ENCODE measurements around the gene SLC22A7.

The SLC22A7 gene

GRCh38 chr6:43267619-43268354, 30.3 kb upstream of the SLC22A7 start:
- no peak for DNase-seq

- no peak for DNase-seq
Measured at GRCh38 chr6:43268355-43268700, 29.7 kb upstream of the SLC22A7 start.

GRCh38 chr6:43268782-43269272, 29.2 kb upstream of the SLC22A7 start:
- DNase-seq, result no peak

GRCh38 chr6:43269273-43270007, 28.6 kb upstream of the SLC22A7 start:
- DNase-seq, result no peak

DNA sequence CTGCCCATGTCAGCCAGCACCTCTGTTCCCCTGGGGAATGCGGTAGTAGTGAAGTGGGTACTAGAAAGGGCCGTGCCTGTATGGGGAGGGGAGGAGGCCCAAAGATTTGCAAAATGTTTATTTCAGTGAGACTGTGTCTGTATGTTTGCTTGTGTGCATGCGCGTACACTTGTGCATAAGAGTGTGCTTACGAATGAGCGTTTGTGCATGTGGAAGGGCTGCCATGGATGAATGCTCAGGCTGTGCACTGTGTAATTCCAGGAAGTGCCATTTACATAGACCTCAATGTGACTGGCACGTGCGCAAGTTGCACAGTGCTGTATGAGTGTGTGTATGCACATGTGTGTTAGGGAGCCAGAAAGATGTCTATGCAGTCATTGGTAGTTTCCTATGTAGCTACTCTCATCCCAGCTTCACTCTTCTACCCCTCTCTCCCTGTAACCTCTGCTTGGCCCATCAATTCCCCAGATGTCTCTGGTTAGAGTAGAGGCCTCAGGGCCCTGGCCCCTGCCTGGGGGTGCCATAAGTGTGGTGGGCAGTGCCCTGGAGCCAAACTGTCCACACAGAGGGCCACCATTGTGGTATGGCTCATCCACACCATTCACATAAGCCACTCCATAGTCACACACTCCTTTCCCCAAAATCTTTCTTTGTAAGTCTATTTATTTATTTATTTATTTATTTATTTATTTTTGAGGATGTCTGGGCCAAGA, 26.8 kb upstream of the SLC22A7 start:
- no peak for DNase-seq

DNA sequence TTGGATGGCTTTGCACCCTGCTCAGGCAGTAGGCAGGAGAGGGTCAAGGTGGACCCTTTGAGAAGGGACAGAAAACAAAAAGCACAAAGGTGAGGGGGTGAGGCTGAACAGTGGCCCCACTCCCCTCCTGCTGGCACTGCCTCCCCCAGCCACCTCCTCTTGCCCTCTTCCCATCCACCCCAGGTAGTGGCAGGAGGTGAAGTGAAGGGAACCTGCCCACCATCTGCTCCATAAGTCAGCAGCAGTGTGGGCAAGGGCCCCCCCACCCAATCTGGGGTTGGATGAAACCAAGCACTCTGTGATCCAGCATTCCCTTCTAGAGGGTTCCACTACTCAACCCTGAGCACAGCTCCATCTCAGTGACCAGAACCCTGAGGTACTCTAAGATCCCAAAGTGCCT, 26.1 kb upstream of the SLC22A7 start:
- DNase-seq, result no peak

DNA sequence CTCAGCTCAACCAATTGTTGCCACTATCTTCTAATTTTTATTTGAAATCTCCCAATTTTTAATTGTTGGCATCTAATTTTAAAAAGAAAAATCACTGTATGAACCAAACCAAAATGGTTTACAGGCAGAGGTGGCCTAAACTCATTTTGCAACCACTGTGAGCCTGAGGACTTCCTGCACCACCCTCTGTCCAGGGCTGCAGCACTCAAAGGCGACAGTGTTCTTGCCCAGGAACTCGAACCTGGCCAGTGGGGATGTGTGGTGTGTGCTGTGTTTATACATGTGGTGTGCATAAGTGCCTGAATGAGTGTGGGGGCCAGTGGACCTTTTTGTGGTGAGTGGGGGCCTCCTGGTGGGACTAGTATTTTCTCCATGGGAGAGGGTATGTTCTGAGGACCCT, 24.4 kb upstream of the SLC22A7 start:
- DNase-seq, result no peak

DNA sequence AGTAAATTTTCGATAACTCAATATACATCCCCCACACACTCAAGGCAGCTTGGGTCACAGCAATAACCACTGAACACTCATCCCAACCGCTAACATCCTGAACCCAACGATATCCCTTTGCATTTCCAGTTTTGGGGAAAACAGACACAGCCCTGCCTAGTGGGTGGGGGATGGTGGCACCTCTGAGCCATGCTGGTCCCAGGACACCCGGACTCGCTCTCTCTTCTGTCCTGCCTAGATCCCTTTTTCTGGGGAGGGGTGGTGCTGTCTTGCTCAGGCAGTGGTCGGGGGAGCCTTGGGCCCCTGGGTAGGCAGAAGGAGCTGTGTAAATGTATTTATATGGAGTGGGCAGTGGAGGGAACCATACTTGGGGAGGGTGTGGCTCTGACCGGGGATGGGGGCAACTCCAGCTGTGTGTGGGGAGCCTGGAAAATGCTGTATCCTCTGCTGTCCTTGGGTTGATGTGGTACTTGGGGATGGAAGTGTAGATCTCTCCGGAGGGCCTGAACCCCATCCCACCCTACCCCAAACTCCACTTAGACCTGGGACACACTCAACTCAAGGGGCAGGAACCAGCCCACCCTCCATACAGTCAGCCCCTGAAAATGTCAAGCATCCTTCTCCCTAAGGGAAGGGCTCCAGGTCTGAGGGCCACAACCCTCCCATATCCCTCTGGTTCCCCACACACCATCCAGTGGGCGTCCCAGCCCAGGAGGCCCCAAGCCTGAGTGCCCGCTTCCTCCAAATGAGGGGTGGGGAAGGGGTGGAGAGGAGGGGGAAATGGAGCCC, 23.7 kb upstream of the SLC22A7 start:
- no peak for DNase-seq

DNA sequence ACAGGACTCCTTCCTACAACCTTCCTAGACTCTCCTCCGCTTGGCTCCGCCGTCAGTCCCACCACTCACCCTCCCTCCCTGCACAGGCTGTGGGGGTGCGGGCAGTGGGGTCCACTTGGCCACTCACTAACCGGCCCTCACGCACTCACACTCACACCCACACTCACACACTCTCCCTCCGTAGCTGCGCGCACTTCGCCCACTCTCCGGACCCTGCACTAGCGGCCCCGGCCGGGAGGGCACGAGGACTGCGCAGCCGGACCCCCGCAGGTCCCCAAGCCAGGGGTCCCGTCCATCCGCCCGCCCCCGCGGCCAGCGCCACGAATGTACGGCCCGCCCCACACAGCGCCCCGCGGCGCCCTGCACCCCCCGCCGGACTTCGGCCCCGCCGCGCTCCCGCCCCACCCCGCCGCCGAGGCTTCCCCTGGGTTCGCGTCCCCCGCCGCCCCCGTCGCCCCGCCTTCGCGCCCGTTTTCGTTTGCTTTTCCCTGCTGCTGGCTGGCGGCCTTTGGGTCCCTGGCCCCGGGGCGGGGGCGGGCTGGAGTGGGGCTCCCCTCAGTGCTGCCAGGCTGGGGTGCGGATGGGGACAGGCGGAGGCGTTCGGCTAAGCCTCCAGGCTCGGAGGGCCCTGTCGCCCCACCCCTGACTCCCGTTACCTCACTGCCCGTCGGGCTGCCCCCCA, 23.0 kb upstream of the SLC22A7 start:
- no peak for DNase-seq

DNA sequence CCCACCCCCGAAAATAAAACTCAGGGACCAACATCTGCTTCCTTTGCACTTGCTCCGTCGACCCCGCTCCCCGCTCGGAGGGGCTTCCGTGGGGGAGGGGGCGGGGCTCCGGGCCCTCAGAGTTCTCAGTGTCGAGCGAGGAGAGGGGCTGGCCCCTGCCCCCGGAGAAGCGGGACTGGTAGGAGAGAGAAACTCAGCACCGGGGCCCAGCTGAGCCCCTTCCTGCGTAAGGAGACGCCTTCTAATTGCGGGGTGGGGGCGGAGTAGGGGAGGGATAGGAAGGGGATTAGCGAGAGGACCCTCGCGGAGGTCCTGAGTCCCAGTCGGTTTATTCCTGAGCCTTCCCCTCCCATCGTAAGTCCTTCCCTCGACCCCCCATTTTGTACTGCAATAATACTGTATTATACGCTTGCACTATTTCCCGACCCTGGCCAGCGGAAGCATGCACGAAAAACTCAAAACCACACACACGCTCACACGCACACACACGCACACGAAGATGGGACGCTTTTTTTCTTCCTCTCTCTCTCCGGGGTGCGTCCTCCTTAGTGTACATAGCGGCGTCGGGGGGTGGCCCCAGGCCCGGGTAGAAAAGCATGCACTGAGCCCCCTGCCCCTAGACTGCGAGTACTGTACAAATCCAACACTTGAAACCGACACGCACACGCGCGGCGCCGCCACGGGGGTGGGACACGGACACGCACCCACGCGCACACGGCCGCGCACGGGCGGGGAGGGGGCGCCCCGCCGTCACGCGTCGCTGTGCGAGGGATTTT, 22.1 kb upstream of the SLC22A7 start:
- DNase-seq, result no peak

GRCh38 chr6:43276577-43277305, 21.3 kb upstream of the SLC22A7 start:
- no peak for DNase-seq

DNA sequence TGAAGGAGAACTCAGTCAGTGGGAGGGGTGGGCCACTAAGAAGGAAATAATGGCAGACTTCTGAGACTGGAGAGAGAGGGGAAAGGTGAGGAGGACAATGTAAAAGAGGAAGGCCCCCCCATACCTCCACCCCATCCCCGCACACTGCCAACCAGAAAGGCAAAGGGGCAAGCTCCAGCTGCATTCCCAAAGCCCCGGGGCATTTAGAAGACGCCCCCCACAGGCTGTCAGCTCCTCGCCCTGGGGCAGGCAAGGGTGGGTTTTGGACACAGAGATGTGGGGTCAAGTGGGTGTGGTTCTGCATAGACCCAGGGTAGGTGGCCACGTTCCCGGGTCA, 20.8 kb upstream of the SLC22A7 start:
- no peak for DNase-seq

DNA sequence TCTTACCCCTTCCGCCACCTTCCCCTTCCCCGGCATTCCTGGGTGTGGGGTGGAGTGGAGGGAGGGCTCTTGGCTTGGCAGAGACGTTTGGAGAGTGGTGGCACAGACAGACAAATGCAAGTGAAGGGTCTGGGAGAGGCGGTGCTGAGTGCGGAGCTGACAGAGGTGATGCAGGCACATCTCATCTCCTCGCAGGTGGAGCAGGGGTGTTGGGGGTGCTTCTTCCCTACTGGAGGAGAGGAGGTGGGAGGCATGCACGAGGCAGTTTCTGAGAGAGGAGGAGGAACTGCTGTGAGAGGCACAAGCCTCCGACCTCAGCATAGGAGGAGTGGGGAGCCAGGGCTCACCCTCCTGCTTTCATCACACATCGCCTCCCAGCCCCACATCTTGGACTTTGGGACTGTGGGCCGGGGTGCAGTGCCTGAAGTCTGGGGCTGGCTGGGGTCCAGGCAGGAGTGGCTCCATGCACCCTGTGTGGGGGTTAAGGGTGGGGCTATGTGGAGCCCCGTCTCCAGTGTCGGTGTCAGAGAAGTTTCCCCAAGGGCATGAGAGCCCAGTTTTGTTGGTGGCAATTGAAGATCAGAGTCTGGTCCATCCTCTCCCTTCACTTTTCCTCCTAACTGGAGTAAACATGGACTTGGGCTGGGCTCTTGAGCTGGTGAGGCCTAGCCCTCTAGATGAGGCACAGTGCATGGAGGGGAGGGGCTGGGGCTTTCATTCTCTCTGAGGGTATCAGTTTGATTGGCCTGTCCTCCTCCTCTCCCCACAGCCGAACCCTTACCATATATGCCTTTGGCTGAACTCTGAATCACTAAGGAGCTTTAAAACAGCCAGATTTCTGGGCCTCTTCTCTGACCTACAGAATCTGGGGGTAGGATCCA, 20.2 kb upstream of the SLC22A7 start:
- no peak for DNase-seq

DNA sequence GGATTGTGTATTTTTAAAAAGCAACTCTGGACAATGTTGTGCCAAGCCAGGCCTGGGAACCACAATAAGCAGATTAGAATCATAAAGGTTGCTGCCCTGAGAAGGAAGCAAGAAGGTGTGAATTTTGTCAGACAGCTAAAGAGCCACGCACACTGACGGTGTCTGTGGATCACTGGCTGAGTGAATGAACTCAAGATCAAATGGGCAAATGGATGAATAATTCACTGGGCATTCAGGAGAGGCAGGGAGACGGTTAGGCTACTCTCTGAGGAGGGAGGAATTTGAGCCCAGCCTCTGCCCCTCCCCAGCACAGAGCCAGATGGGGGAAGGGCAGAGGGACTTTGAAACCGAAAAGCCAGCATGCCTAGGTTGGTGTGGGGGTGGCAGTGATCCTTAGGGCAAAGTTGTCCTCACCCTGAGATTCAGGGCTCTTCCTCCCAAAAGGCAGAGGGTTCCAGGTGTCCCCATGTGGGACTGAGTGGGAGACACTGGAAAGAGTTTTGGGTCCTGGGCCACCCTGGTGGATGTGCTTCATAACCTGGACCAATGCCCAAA, 19.5 kb upstream of the SLC22A7 start:
- DNase-seq, result no peak

- no peak for DNase-seq
Measured at GRCh38 chr6:43280234-43280633, 17.8 kb upstream of the SLC22A7 start.

DNA sequence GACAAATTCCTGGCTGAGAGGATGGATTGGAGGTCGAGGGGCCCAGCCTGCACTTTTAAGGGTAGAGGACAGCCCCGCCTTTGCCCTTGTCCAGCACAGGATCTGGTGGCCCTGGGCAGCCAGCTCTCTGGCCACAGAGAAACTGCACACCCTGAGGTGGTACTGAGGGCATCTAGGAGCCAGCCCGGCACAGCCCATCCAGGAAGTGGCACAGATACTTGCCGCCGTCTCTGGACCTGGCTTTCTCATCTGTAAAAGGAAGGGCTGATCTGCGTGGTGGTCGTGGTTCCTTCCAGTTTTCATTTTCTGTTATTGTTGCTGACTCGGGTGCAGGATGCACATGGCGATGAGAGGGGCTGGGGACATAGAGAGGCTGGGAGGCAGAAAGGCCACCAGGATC, 16.0 kb upstream of the SLC22A7 start:
- DNase-seq, result no peak

GRCh38 chr6:43282636-43283513, 15.2 kb upstream of the SLC22A7 start:
- no peak for DNase-seq

GRCh38 chr6:43283514-43283901, 14.6 kb upstream of the SLC22A7 start:
- no peak for DNase-seq

DNA sequence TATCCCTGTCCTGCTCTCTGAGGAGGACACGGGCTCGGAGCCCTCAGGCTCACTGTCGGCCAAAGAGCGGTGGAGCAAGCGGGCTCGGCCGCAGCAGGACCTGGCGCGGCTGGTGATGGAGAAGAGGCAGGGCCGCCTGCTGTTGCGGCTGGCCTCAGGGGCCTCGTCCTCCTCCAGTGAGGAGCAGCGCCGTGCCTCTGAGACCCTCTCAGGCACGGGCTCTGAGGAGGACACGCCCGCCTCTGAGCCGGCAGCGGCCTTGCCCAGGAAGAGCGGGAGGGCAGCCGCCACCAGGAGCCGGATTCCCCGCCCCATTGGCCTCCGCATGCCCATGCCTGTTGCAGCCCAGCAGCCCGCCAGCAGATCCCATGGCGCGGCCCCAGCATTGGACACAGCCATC, 14.2 kb upstream of the SLC22A7 start:
- no peak for DNase-seq

All from NCI-H524 treated with DMSO at 0.1 percent for 48 hours (cell line).